Measurements from ENCODE around the gene TSPAN13.

- TF ChIP-seq, protein P1, sequence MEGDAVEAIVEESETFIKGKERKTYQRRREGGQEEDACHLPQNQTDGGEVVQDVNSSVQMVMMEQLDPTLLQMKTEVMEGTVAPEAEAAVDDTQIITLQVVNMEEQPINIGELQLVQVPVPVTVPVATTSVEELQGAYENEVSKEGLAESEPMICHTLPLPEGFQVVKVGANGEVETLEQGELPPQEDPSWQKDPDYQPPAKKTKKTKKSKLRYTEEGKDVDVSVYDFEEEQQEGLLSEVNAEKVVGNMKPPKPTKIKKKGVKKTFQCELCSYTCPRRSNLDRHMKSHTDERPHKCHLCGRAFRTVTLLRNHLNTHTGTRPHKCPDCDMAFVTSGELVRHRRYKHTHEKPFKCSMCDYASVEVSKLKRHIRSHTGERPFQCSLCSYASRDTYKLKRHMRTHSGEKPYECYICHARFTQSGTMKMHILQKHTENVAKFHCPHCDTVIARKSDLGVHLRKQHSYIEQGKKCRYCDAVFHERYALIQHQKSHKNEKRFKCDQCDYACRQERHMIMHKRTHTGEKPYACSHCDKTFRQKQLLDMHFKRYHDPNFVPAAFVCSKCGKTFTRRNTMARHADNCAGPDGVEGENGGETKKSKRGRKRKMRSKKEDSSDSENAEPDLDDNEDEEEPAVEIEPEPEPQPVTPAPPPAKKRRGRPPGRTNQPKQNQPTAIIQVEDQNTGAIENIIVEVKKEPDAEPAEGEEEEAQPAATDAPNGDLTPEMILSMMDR (IDR thresholded peaks at IDR 0.05; ENCODE audit: borderline replicate concordance, extremely low read depth, low read length, poor library complexity, severe bottlenecking): no peak
- no peak for TF ChIP-seq EZH2 (IDR thresholded peaks at IDR 0.05; ENCODE audit: borderline replicate concordance, low read depth, low read length, severe bottlenecking)
These were observed 58.0 kb downstream of the TSPAN13 start for GRCh38 chr7:16811551-16811950.

All from DND-41 (cell line).